Loucy (cell line): ENCODE results near the gene AGPAT3.

Source experiments
- H2AFZ ChIP-seq: fragments of 200-600 bp; sonication (generic); 2 replicates; pipeline ENCODE4 v1.6.0; 2016; ENCODE audit warnings: antibody characterized with exemption, mild to moderate bottlenecking, low read length, moderate library complexity
- H3F3A ChIP-seq: fragments of 200-600 bp; 2 replicates; pipeline ENCODE4 v1.6.0; 2016; ENCODE audit warnings: antibody characterized with exemption, low read depth, mild to moderate bottlenecking
- H3K27me3 ChIP-seq: fragments of 200-600 bp; sonication (generic); 2 replicates; pipeline ENCODE4 v1.6.1; 2014; ENCODE audit warnings: low read length, mild to moderate bottlenecking; ENCODE audit not compliant: insufficient read depth, poor library complexity, severe bottlenecking
- H3K36me3 ChIP-seq: fragments of 200-600 bp; sonication (generic); 2 replicates; pipeline ENCODE4 v1.6.1; 2016; ENCODE audit warnings: low read length; ENCODE audit not compliant: insufficient read depth
- H3K4me1 ChIP-seq: fragments of 200-600 bp; sonication (generic); 2 replicates; pipeline ENCODE4 v1.5.1; 2014; ENCODE audit warnings: low read length, mild to moderate bottlenecking; ENCODE audit not compliant: insufficient read depth, poor library complexity, severe bottlenecking
- H3K4me2 ChIP-seq: fragments of 200-600 bp; sonication (generic); 2 replicates; pipeline ENCODE4 v1.6.0; 2014; ENCODE audit warnings: antibody characterized with exemption, low read length, low read depth, mild to moderate bottlenecking; ENCODE audit not compliant: poor library complexity, severe bottlenecking
- H3K4me3 ChIP-seq: fragments of 200-600 bp; sonication (generic); 2 replicates; pipeline ENCODE4 v1.5.1; 2014; ENCODE audit warnings: low read length, mild to moderate bottlenecking, mixed read lengths; ENCODE audit not compliant: poor library complexity, severe bottlenecking
- H3K79me2 ChIP-seq: fragments of 200-600 bp; sonication (generic); 2 replicates; pipeline ENCODE4 v1.6.1; 2014; ENCODE audit warnings: low read length; ENCODE audit not compliant: insufficient read depth
- H3K9ac ChIP-seq: fragments of 200-600 bp; sonication (generic); 2 replicates; pipeline ENCODE4 v1.6.0; 2014; ENCODE audit warnings: mild to moderate bottlenecking, low read depth, low read length, moderate library complexity; ENCODE audit not compliant: poor library complexity, severe bottlenecking
- H3K9me2 ChIP-seq: fragments of 200-600 bp; sonication (generic); replicated peaks from 2 replicates; pipeline ENCODE4 v1.6.1; 2016; ENCODE audit warnings: low read depth, low read length, mixed read lengths
- H3K9me3 ChIP-seq: fragments of 200-600 bp; sonication (generic); 2 replicates; pipeline ENCODE4 v1.6.1; 2014; ENCODE audit warnings: mild to moderate bottlenecking, antibody characterized with exemption, low read length, low read depth; ENCODE audit not compliant: insufficient read depth
- H4K20me1 ChIP-seq: fragments of 200-600 bp; sonication (generic); 2 replicates; pipeline ENCODE4 v1.6.0; 2014; ENCODE audit warnings: antibody characterized with exemption, low read length, mild to moderate bottlenecking; ENCODE audit not compliant: insufficient read depth, poor library complexity, severe bottlenecking
- EZH2phosphoT487 ChIP-seq: fragments of 200-600 bp; IDR thresholded peaks from 2 replicates; pipeline ENCODE4 v1.6.1; 2018; ENCODE audit warnings: antibody characterized with exemption, mild to moderate bottlenecking, moderate library complexity, borderline replicate concordance
- TF ChIP-seq, protein P1 (sequence below): fragments of 200-600 bp; sonication (generic); conservative IDR thresholded peaks from 2 replicates; pipeline ENCODE4 v1.5.1; 2014; ENCODE audit warnings: mild to moderate bottlenecking, antibody characterized with exemption, low read length

AGPAT3 gene

DNA sequence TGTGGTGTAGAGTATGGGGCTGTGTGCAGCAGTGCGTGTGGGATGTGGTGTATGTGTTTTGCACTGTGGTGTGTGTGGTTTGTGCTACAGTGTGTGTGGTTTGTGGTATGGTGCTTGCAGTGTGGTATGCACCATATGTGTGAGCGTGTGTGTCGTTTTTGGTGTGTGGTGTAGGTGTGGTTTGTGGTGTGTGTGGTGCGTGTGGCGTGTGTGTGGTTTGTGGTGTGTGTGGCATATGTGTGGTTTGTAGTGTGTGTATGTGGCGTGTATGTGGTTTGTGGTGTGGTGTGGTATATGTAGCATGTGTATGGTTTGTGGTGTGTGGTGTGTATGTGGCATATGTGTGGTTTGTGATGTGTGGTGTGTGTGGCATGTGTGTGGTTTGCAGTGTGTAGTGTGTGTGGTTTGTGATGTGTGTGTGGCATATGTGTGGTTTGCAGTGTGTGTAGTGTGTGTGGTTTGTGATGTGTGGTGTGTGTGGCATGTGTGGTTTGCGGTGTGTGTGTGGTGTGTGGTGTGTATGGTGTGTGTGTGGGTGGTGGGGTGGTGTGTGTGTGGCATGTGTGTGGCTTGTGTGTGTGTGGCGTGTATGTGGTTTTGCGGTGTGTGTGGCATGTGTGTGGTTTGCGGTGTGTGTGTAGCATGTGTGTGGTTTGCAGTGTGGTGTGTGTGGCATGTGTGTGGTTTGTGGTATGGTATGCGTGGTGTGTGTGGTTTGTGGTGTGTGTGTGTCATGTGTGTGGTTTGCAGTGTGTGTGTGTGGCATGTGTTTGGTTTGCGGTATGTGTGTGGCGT is 93.5 kb downstream of the AGPAT3 start:
- no peak overlapping the region for H3K4me2 ChIP-seq
- H2AFZ ChIP-seq: no peak overlapping the region
- no peaks in the 10 kb centered on the region for H3K9me3 ChIP-seq
- peaks cover 23% of the 10 kb centered on the region; the same call in 1 of the 2 replicates for H3K36me3 ChIP-seq
- no peaks in the 10 kb centered on the region for H3K27me3 ChIP-seq
- no peaks in the 10 kb centered on the region for H4K20me1 ChIP-seq
- no peaks in the 10 kb centered on the region for H3K79me2 ChIP-seq
- no peaks in the 10 kb centered on the region for H3K4me1 ChIP-seq
- no peaks in the 10 kb centered on the region for H3F3A ChIP-seq
- H3K9ac ChIP-seq: no peak overlapping the region
- H3K9me2 ChIP-seq: no peaks in the 10 kb centered on the region
- TF ChIP-seq EZH2phosphoT487: no peak
- TF ChIP-seq, protein P1, sequence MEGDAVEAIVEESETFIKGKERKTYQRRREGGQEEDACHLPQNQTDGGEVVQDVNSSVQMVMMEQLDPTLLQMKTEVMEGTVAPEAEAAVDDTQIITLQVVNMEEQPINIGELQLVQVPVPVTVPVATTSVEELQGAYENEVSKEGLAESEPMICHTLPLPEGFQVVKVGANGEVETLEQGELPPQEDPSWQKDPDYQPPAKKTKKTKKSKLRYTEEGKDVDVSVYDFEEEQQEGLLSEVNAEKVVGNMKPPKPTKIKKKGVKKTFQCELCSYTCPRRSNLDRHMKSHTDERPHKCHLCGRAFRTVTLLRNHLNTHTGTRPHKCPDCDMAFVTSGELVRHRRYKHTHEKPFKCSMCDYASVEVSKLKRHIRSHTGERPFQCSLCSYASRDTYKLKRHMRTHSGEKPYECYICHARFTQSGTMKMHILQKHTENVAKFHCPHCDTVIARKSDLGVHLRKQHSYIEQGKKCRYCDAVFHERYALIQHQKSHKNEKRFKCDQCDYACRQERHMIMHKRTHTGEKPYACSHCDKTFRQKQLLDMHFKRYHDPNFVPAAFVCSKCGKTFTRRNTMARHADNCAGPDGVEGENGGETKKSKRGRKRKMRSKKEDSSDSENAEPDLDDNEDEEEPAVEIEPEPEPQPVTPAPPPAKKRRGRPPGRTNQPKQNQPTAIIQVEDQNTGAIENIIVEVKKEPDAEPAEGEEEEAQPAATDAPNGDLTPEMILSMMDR: no peak
- H3K4me3 ChIP-seq: no peak overlapping the region

DNA sequence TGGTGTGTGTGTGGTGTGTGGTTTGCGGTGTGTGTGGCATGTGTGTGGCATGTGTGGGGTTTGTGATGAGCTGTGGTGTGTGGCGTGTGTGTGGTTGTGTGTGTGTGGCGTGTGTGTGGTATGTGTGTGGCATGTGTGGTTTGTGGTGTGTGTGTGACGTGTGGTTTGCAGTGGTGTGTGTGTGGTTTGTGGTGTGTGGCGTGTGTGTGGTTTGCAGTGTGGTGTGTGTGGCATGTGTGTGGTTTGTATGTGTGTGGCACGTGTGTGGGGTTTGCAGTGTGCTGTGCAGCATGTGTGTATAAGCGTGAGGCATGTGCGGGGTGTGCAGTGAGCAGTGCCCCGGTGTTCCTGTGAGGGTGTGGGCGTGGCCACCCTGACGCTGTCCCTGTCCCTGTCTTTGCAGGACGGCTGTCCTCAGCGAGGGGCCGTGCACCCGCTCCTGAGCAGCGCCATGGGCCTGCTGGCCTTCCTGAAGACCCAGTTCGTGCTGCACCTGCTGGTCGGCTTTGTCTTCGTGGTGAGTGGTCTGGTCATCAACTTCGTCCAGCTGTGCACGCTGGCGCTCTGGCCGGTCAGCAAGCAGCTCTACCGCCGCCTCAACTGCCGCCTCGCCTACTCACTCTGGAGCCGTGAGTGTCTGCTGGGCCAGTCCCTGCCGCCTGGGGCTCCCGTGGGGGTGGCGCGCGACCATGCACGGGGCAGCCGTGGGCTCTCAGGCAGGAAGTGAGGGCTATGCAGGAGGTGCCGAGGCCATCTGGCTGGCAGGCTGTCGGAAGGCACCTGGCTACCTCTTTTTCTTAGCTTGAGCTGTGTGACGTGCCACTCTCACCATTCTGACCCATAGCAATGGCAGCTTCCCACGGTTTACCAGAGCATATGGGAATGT is 94.5 kb downstream of the AGPAT3 start:
- H3K4me3 ChIP-seq: no peak overlapping the region
- H4K20me1 ChIP-seq: no peaks in the 10 kb centered on the region
- no peaks in the 10 kb centered on the region for H3K27me3 ChIP-seq
- no peaks in the 10 kb centered on the region for H3K79me2 ChIP-seq
- H3K4me2 ChIP-seq: no peak overlapping the region
- H2AFZ ChIP-seq: no peak overlapping the region
- H3K9me3 ChIP-seq: no peaks in the 10 kb centered on the region
- no peak overlapping the region for H3K9ac ChIP-seq
- no peaks in the 10 kb centered on the region for H3K4me1 ChIP-seq
- peaks cover 23% of the 10 kb centered on the region; the same call in 1 of the 2 replicates for H3K36me3 ChIP-seq
- H3F3A ChIP-seq: no peaks in the 10 kb centered on the region
- TF ChIP-seq, protein P1: no peak
- TF ChIP-seq EZH2phosphoT487: no peak
- no peaks in the 10 kb centered on the region for H3K9me2 ChIP-seq

DNA sequence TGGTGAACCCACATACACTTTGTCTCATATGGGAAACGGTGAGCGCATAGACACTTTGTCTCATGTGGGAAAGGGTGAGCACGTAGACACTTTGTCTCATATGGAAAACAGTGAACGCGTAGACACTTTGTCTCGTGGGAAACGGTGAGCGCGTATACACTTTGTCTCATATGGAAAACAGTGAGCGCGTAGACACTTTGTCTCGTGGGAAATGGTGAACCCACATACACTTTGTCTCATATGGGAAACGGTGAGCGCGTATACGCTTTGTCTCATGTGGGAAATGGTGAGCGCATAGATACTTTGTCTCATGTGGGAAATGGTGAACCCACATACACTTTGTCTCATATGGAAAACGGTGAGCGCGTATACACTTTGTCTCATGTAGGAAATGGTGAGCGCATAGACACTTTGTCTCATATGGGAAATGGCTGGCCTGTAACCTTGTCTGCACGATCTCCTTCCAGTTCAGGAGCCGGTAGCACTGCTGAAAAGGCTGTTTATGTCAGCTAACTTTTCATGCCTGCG is 96.4 kb downstream of the AGPAT3 start:
- H2AFZ ChIP-seq: no peak overlapping the region
- H3K9ac ChIP-seq: no peak overlapping the region
- no peaks in the 10 kb centered on the region for H3K27me3 ChIP-seq
- no peaks in the 10 kb centered on the region for H3K9me2 ChIP-seq
- TF ChIP-seq, protein P1: no peak
- TF ChIP-seq EZH2phosphoT487: no peak
- H3K4me3 ChIP-seq: no peak overlapping the region
- H3F3A ChIP-seq: no peaks in the 10 kb centered on the region
- no peak overlapping the region for H3K4me2 ChIP-seq
- no peaks in the 10 kb centered on the region for H4K20me1 ChIP-seq
- no peaks in the 10 kb centered on the region for H3K9me3 ChIP-seq
- no peaks in the 10 kb centered on the region for H3K79me2 ChIP-seq
- no peaks in the 10 kb centered on the region for H3K4me1 ChIP-seq
- H3K36me3 ChIP-seq: peaks cover 23% of the 10 kb centered on the region; the same call in 1 of the 2 replicates
